DMS53 treated with DMSO at 0.1 percent for 48 hours (cell line): Measurements from ENCODE around the gene CASZ1.

Experiments
- DNase-seq: peaks from one replicate; lab custom pipeline; 2025; ENCODE audit not compliant: unreplicated experiment; lab: John Stamatoyannopoulos, UW

The CASZ1 gene

DNA sequence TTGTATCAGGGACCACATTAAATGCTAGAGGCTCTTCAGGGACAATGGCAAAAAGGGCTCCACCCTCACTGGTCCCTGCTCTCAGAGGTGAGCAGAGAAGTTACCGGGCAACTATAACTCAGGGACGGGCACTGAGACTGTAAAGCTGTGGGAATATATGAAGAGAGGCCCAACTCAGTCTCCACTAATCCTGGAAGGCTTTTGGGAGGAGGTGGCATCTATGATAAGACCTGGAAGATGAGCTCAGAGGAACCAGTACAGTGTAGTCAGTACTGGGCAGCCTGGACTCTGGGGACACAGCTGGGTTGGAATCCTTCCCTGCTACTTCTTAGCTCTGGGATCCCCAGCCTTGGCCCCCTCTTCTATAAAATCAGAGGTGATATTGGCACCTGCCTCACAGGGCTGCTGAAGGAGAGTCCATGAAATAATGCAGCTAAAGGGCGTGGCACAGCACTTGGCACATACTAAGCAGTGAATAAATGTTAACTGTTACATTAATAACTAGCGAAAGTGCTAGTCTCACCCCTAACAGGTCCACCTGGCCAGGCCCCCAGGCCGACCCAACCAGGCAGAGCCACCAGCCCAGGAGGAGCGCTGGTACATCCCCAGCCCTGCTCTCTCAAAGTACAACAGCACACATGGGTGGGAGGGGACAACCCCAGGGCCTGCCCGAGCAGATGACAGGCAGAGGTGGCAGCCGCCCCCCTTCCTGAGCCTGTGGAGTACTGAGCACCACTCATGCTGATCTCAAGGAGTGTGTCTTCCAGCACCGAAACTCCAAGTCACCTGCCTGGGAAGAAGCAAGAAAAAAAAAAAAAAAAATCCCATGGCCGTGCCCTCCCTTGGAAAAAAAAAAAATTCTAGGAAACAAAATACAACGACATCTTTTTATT is 62.7 kb downstream of the CASZ1 start:
- DNase-seq: no peak

DNA sequence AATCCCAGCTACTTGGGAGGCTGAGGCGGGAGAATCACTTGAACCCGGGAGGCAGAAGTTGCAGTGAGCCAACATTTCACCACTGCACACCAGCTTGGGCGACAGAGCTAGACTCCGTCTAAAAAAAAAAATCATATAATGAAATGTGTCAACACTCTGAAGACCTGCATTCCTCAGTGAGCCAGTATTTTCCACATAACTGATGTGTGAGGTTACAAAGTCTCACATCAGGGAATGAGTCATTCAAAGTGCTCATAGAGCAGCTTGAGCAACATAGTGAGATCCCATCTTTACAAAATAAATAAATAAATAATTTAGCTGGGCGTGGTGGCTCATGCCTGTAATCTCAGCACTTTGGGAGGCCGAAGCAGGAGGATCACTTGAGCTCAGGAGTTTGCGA is 65.5 kb downstream of the CASZ1 start:
- DNase-seq: no peak

DNA sequence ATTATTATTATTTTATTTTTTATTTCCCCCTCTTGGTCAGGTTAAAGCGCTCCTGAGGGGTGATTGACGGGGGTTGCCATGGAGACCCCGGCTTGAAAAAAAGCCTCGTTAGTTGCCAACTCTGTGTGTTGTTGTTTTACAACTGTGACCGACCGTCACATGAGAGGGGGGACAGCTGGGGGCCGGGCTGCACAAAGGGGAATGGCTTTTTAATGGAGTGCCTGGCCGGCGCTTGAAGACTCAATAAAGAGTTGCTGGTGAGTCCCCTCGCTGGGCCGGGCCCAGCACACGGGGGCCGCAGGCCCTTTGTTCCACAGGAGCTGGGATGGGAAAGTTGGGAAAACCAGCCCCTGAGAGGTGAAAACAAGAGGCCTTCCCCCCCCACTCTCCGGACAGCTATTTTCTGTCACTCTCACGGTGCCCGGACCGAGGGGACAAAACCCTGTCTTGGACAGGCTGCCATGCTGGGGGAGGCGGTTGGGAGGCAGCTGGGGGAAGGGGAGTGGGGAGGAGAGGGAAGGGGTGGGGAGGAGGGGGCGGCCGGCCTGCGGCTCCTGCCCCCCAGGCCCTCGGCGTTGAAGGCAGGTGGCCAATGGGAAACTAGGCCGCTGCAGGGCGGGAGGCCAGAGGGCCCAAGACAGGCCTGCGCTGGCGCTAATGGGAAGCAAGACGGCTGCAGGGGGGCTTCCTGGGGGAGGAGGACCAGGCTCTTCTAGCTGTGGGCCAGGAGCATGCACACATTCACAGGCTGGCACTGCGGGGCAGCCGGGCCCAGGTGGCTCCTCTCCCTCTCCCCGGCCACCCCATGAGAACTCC is 67.6 kb downstream of the CASZ1 start:
- DNase-seq: no peak

DNA sequence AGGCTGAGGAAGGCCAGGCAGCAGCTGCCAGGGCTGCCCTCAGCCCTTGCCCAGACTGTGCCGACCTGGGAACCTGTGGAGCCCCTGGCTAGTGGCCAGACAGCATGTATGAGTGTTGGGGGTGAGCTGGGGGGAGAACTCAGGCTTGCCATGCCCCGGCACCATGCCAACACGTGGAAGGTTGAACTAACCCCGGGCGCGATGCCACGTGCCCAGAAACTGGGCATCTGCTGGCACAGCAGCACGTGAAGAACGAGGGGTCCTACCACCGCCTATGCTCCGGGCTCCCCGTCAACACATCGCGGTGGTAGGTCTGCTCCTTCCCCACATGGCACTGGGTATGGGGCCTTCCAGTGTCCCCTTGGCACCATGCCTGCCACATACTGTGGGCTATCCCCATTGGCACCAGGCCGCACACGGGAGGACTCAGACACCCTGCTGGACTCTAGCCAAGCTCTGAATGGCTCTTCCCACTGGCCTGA is 68.7 kb downstream of the CASZ1 start:
- DNase-seq: no peak

DNA sequence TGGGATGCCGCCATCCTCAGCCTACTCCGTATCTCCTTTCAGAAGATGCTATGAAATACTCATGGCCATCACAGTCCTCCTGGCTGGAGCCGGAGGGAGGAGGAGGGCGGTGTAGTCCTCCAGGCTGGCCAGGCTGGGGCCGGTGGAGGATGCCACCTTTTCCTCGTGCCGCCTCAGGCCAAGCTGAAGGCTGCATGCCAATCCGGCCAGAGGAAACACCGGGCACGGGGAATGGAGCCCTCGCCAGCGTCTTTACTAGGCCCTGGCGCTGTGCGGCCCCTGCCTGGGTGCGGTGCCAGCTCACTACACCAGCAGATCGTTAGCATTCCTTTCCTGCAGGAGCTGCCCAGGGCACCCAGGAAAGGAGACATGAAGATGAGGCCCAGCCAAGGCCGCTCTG is 70.1 kb downstream of the CASZ1 start:
- no peak for DNase-seq

DNA sequence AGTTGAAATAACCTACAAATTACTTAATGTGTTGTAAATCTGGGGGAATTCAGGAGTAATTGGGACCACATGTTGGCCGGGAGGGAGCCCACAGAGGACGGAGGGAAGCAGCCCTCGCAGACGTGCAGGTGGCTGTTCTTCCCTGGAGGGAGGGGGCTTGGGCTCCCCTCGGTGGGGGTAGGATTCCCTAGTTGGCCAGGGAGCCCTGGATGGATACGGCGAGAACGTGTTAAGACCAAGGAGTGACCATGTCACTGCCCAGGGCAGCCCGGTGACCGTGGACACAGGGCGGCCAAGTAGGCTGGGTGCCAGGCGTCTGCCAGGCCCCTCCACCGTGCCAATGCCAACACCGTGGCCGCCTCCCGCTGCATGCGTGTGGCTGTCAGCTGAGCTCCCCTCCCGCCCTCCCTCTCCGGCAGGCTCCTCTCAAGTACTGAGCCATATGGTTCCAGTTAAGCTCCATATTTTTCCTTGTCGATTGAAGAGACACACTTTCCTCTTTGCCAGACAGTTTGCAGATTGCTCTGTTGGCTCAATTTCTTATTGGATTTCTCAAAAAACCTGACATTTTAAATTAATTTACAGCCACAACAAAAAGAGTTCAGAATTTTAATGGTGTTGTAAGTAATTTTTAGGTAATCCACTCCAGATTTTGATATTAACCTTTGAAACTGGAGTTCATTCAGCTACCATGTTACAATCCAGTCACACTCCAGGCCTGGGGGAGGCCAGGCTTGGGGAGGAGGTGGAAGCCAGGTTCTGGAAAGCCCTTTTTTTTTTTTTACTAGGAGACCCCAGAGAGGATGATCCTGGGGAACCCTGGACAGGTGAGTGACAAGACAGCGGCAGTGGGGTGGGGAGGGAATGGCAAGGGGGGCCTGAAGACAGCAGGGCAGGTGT is 71.2 kb downstream of the CASZ1 start:
- no peak for DNase-seq

DNA sequence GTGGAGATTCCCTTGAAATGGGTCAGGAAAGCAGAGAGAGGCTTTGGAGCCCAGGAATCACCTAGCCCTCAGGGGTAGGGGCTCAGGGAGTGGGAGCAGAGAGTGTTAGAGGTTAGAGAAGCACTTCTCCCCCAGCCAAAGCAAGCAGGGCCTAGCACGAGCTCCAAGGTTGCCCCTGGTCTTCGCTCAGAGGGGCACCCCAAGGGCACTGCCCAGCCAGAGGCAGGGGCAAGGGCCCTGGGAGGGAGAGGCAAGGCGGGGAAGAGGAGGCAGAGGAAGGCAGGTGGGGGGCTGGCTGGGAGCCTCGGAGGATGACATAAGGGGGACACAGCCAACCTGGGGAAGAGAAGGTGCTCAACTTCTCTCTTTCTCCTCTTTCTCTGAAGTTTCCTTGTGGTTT is 71.9 kb downstream of the CASZ1 start:
- DNase-seq: no peak

DNA sequence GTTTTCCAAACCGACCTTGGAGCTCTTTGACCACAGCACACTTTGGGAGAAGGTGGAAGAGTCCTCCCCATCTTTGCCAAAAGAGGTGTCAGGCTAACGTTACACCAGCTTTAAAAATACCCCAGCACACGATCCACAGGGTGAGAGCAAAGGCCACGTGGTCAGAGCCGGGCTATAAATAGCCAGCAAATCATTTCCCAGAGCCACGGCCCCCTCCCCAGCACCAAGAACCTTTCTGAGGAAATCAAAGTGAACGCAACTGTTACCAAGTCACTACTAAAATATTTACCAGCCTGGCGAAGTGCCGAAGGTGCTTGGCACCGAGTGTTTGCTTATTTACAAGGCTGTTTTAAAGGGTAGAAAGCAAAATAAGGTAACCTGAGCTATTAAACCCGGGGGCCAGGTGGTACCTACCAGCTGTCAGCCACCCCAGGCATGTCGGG is 72.4 kb downstream of the CASZ1 start:
- DNase-seq: no peak

DNA sequence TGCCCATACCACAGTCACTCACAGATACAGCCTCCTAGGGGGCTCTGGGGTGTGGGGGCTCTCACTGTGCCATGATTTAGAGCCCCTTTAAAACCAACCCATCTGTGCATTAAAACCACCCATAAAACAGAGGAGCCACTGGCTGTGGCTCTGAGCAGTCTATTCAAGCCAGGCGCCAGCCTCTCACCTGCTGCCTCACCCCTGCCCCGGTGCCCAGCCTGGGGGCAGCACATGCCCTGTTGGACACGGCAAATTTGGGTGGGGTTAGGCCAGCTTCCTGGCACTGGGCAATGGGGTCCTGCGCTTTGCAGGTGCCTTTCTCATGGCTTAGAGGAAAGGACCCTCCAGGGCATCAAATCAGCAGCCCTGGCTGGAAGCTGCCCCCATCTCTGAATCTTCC is 73.1 kb downstream of the CASZ1 start:
- no peak for DNase-seq

DNA sequence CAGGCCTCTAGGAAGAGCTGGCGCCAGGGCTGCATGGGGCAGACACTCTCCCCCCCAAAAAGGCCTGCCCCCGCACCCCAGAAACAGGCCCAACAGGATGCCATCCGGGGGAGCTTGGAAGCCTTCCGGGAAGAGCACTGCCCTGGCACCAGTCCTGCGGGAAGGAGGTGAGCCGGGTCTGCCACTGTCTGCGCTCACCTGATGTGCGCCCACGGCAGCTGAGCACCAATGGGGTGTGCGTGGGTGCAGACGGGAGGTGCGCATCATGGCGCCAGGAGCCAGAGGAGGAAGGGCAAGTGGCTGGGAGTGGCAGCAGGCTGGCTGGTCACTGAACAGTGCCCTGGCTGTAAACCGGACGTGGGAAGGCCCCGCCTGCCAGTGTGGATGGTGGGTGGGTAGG is 73.6 kb downstream of the CASZ1 start:
- DNase-seq: no peak

DNA sequence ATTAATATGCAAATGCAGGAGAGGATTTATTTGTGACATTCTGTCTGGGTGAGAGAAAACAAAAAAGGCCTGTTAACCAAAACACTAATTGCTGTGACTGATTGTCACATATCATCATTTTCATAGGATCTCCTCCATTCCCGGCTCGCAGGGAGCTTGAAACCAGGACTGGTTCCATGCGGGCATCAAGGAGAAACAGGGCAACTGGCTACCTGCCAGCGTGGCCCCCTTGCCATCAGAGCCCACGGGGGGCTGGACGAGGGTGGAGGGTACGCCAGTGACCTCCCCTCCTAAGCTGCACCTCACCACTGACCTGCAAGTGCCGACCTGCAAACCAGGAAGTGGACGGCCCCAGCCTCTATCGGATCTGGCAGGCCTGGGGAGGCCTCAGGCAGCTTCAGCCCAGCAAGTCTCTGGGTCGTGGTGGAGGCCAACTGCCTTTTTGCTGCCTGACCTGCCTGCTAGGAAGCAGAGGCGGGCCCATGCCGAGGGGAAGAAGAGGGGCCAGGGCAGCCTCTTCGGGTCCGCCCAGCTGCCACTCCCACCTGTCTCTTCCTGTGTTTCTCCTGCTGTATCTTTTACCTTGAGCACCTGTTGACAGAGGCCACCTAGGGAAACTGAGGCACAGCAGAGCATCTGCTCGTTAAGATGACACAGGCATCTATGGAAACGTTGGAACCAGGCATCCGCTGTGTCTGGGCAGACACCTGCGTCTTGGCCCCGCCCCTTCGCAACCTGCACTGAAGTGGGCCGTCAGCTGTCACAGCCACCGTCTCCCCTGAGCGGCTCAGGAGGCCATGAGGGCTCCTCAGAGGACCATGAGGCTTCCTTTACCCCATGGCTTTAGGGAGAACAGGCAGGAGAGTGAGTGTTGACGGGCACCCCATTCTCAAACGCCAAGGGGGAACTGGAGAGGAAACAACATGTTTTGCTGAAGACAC is 74.8 kb downstream of the CASZ1 start:
- DNase-seq: peak; percentile 17

DNA sequence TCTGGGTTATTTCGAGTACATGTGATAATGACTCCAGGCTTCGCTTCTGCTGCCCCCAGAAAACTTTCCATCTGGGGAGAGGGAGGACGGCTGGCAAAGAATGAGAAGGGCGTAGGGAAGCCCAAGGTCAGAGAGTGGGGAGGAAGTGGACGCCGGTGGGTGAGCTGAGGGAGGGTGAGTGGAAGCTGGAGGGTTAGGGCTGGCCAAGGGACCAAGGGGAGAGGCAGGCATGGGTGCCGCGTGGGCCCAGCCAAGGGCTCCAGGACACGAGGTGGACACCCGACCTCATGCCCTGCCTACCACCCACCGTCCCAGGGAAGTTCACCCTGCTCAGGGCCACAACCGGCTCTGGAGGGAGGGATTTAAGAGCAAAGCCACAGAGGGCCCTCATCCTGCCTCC is 75.8 kb downstream of the CASZ1 start:
- DNase-seq: no peak

DNA sequence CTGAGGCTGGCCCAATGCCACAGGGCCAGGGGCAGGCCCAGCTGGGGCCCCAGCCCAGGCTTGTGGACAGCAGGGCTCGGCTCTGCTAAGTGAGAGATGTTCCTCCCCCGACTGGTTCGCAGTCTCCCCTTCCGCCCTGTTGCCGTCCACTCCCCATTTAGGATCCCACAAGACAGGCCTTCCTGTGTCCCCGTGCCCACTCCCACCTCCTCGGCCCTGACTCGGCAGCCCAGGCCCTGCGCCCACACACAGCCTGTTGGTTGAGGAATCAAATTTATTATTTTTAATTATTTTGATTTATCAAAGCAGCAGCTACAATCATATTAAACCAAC is 78.4 kb downstream of the CASZ1 start:
- no peak for DNase-seq

DNA sequence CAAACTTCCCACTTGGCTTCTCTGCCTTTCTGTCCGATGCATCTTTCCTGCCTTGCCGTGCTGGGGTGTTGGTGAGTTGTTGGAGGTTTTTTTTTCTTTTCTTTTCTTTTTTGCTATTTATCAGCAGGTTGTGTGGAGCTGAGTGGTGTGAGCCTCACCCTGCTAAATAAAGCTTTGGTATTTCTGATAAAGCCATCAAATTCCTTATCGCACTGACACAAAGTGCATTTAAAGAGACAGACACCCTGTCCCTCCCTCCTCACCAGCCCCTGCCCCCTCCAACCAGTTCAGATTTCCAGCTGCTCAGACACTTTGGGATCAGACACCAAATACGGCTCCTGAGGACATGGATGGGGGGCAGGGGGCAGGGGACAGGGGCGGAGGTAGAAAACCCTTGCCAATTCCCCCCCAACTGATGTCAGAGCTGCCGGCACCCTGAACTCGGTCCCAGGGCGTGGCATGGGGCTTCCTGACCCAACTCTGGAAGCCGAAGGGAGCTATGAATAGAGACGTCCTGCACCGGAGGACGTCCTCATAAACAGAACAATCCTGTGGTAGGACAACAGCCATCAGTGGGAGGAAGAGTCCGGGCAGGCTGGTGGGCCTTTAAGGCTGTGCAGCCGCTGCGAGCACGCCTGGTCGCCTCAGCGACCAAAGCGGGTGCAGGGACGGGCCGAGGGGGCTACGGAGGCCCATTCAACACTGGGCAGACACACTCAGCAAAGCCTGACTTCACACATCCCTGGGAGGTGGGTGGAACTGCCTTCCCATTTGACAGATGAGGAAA is 79.0 kb downstream of the CASZ1 start:
- DNase-seq: no peak

DNA sequence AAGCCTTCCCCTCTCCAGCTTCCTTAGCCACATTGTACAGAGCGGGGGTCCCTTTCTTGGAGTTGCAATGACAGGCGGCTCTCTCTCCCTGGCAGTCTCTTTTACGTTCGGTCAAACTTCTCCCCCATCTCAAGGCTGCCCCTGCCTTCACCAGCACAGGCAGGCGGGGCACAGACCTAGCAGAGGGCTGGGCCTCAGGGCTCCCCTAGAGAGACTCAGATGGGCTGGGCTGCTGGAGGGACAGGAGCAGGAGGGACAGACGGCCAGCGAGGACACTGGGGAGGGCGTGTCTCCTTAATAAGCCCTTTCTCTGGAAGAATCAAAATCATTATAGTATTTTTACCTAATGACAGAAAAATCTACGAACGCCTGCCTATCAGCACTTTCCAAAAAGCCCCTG is 79.6 kb downstream of the CASZ1 start:
- no peak for DNase-seq

DNA sequence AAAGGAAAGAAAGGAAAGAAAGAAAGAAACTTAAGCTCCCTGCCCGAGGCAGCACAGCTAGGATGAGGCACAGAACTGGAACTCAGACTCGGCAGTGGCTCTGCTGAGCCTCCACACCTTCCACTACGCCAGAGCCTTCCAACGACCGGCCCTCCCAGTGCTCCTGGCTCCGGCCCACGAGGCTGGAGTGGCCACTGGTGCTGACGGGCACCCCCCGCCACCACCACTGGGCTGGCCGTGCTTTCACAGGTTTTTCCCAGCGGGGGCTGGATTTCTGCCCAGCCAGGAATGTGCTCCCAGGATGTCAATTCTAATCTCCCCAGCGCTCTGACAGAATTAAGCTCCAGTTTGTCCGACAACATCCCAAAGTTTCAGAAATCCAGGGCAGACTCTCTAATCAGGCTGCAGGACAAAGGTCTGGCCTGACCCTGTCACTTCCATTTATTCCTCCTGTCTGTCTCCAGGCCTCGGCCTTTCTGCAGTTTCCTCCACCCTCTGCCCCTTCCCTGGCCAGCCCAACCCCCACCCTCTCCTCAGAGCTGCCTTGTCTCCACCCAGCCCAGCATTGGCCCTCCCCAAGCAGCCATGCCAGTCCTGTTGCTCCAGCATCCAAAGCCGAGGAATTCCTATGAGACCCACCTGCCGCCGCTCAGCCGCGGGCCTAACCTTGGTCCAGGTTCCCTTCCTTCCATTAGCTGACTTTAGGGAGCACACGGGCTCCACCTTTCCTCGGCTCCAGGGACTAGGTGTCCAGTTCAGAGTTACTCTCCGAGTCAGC is 81.9 kb downstream of the CASZ1 start:
- no peak for DNase-seq

DNA sequence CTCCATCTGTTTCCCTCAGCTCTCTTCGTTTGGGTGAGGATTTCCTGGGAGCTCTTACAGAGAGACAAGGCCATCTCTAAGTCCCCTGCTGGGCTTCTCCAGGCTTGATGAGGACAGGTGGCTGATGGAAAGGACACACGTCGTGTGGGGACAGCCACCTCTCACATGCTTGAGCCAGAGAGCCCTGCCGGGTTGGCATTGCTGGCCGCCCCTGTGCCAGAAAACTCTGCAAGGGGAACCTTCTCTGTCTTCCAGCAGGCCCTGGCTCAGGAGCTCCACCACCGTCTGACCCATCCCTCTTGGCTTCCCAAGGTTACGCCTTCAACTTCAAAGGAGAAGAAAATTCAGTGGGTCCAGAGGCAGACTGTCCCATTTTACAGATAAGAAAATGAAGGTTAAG is 82.8 kb downstream of the CASZ1 start:
- no peak for DNase-seq

DNA sequence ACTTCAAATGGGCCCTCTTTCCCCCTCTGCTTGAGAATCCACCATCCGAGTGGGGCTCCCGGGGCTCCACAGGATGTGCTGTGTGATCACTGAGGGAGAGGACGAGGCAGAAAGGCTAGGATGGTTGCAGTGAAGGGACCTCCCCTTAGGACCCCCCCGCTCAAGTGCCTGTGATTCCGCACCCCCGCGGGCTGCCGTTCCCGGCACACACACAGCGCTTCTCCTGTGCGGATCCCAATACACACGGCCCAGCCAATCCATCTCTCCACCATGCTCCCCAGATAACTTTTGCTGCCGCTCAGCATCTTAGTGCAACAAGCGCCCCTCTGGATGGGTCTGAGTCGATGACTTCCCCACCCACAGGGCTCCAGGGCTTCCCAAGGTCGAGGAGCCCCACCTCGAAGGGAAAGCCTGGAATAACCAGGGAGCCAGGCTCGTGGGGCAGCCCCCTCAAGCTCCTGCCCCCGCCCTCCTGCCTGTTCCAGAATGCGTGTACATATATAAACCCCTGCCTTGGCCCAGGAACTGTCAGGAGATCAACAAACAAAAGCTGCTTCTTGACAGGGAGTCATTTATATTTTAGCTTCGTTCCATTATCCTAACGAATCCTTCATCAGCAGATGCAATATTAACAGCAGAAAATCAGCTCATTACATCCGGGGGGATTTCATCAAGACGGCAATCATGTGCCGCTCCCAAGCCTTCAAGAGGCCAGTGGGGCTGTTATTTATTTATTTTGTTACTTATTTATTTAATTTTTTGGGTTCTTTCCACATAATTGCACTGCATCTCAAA is 83.7 kb downstream of the CASZ1 start:
- DNase-seq: no peak
